HepG2 (cell line): ENCODE results near the gene RAD54L. TPM values are rescaled to one million over a fixed set of nuclear protein-coding genes. Genes with fewer than 3 reads are reported as not detected.
A peak's percentile ranks its signal among the peaks of the same experiment; 100 is the strongest.
"Not testable (repeated sequence)": the region's sequence is repeated elsewhere in the genome, so short reads cannot be mapped to it uniquely, and the experiment has no call there.

Experiments used
- ATAC-seq: fragments of 200-7000 bp; cut with Tn5 transposase; 3 replicates; pipeline ENCODE4 v1.9.1; 2020; ENCODE audit warnings: mild to moderate bottlenecking, moderate library complexity
- BruUV-seq: library from RNA; stranded (reverse); fragments of 400-500 nt; replicated peaks from 2 replicates; lab custom pipeline; 2021; lab: Mats Ljungman, UMichigan
- CTCF ChIA-PET: fragments of 300-600 bp; formaldehyde crosslinking; extraction: SDS; loops from one replicate; lab custom pipeline; 2021; ENCODE audit warnings: low total read pairs, inconsistent platforms, low intra/inter-chr PET ratio; lab: Yijun Ruan, JAX
- POLR2A ChIA-PET: fragments of 350-600 bp; sonication (Branson Sonifier 250); formaldehyde crosslinking; loops from one replicate; lab custom pipeline; 2020; ENCODE audit warnings: antibody characterized with exemption, inconsistent platforms; lab: Yijun Ruan, JAX
- DNase-seq: peaks from one replicate; pipeline ENCODE4 v3.0.0-alpha.2; 2015; ENCODE audit warnings: low spot score
- FAIRE-seq: peaks from 3 replicates; lab custom pipeline; 2011; peaks lifted over from hg19 to GRCh38; lab: Jason Lieb, UNC
- H2AFZ ChIP-seq: one replicate; pipeline ENCODE4 v1.6.1; 2011; ENCODE audit warnings: low read length, inconsistent platforms
- H3K27ac ChIP-seq: fragments of 300-600 bp; 3 replicates; pipeline ENCODE4 v1.8.0; 2011; ENCODE audit warnings: mixed run types, mild to moderate bottlenecking, mixed read lengths, low read length, inconsistent platforms; ENCODE audit not compliant: insufficient read depth; ENCODE audit errors: extremely low read length
- H3K27me3 ChIP-seq, 2 experiments: fragments of 200-600 bp in 1 of 2; 2 replicates in 1 of 2; 3 replicates in 1 of 2; pipeline versions ENCODE4 v1.6.0 to v1.8.0; 2011; ENCODE audit warnings: low read length in 2 of 2, mild to moderate bottlenecking in 2 of 2, moderate library complexity in 2 of 2, inconsistent platforms in 1 of 2; ENCODE audit not compliant: insufficient read depth in 2 of 2, control insufficient read depth in 1 of 2
- H3K36me3 ChIP-seq, 2 experiments: fragments of 200-600 bp in 1 of 2; replicated peaks in 1 of 2; 2 replicates in 1 of 2; 3 replicates in 1 of 2; pipeline versions ENCODE4 v1.5.1 to v1.8.0; 2011; ENCODE audit warnings: low read length in 2 of 2, inconsistent platforms in 1 of 2; ENCODE audit not compliant: insufficient read depth in 2 of 2, control insufficient read depth in 1 of 2
- H3K4me1 ChIP-seq: 2 replicates; pipeline ENCODE4 v1.5.1; 2012; ENCODE audit warnings: low read length, inconsistent platforms; ENCODE audit not compliant: insufficient read depth
- H3K4me2 ChIP-seq: 2 replicates; pipeline ENCODE4 v1.6.0; 2011; ENCODE audit warnings: low read depth, low read length, inconsistent platforms
- H3K4me3 ChIP-seq, 3 experiments: fragments of 200-600 bp in 1 of 3; sonication (generic), shearing (Covaris generic) in 1 of 3; replicated peaks in 1 of 3; 2 replicates each; pipeline ENCODE4 v1.5.1; 2011 to 2016; ENCODE audit warnings: low read length in 3 of 3, inconsistent platforms in 2 of 3, low read depth in 2 of 3, mild to moderate bottlenecking in 2 of 3, control low read depth in 1 of 3, mixed read lengths in 1 of 3; ENCODE audit not compliant: insufficient read depth in 1 of 3
- H3K79me2 ChIP-seq: one replicate; pipeline ENCODE4 v1.6.1; 2011; ENCODE audit warnings: low read length, inconsistent platforms; ENCODE audit not compliant: insufficient read depth
- H3K9ac ChIP-seq: 2 replicates; pipeline ENCODE4 v1.6.0; 2011; ENCODE audit warnings: mild to moderate bottlenecking, low read depth, low read length, inconsistent platforms; ENCODE audit not compliant: insufficient read depth
- H3K9me3 ChIP-seq: 2 replicates; pipeline ENCODE4 v1.5.1; 2012; ENCODE audit warnings: mild to moderate bottlenecking, low read length
- H4K20me1 ChIP-seq: 2 replicates; pipeline ENCODE4 v1.6.0; 2011; ENCODE audit warnings: inconsistent platforms, mild to moderate bottlenecking, low read length, moderate library complexity; ENCODE audit not compliant: insufficient read depth
- ARID3A ChIP-seq: IDR thresholded peaks from 2 replicates; pipeline ENCODE4 v1.6.1; 2012; ENCODE audit warnings: low read depth, low read length, improper control_type of control experiment
- GPBP1L1 ChIP-seq: sonication (generic); formaldehyde crosslinking; IDR thresholded peaks from 2 replicates; pipeline ENCODE4 v1.5.0; 2020; ENCODE audit warnings: mild to moderate bottlenecking, missing genetic modification reagents
- KDM3A ChIP-seq: IDR thresholded peaks from 2 replicates; pipeline ENCODE4 v1.6.1; 2018; ENCODE audit warnings: low read depth, missing compliant biosample characterization
- MED13 ChIP-seq: sonication (generic); formaldehyde crosslinking; IDR thresholded peaks from 2 replicates; pipeline ENCODE4 v1.5.0; 2020; ENCODE audit warnings: missing genetic modification reagents
- MEF2D ChIP-seq: sonication (generic); formaldehyde crosslinking; IDR thresholded peaks from 2 replicates; pipeline ENCODE4 v1.5.1; 2020; ENCODE audit warnings: mild to moderate bottlenecking, missing genetic modification reagents
- ZNF121 ChIP-seq: sonication (generic); formaldehyde crosslinking; IDR thresholded peaks from 2 replicates; pipeline ENCODE4 v1.5.0; 2020; ENCODE audit warnings: mild to moderate bottlenecking, missing genetic modification reagents
- WGBS: methylation state at CpG from one replicate; pipeline ENCODE4 v1.1.6; 2017; ENCODE audit warnings: low lambda C conversion rate; 5-methylcytosine and 5-hydroxymethylcytosine counted together
- in situ Hi-C: cut with HindIII; loops from 2 replicates; pipeline ENCODE4 v1.10.0; 2017; ENCODE audit warnings: low pct_unique_long_range_greater_than_20kb; ENCODE audit not compliant: extremely low pct_ligation_motif_present
- intact Hi-C: fragments of 100-400 bp; cut with micrococcal nuclease; formaldehyde crosslinking; loops from one replicate; pipeline ENCODE4 v1.10.0; 2022; ENCODE audit not compliant: unreplicated experiment
- polyA plus RNA-seq, 8 experiments: library from polyadenylated mRNA; depleted of rRNA in 3 of 8; stranded (reverse) in 7 of 8; unstranded in 1 of 8; fragments of >200 nt; fragmentation: Illumina TruSeq in 4 of 8; extraction: Trizol in 4 of 8; gene quantifications; 2 replicates each; pipeline versions ENCODE4 v1.2.1 to v1.2.3, GENCODE V29; 2011 to 2016; ENCODE audit warnings: low read depth in 4 of 8, missing spikeins in 1 of 8, mixed read lengths in 1 of 8; ENCODE audit not compliant: insufficient read depth in 1 of 8
- total RNA-seq, 5 experiments: library from RNA; depleted of rRNA; stranded (reverse); fragments of >200 nt; fragmentation: Illumina TruSeq; extraction: Trizol; gene quantifications; 2 replicates each; pipeline ENCODE4 v1.2.3, GENCODE V29; 2016; ENCODE audit warnings: low read depth in 1 of 5
- TF ChIP-seq, protein P1 (sequence below): sonication (generic); formaldehyde crosslinking; IDR thresholded peaks from 2 replicates; pipeline ENCODE4 v1.5.0; 2020; ENCODE audit warnings: mild to moderate bottlenecking, missing genetic modification reagents
- TF ChIP-seq, protein P2 (sequence below): sonication (generic); formaldehyde crosslinking; IDR thresholded peaks from 2 replicates; pipeline ENCODE4 v1.4.0; 2020; ENCODE audit warnings: mild to moderate bottlenecking, low read depth, missing genetic modification reagents
- TF ChIP-seq, protein P3 (sequence below): IDR thresholded peaks from 2 replicates; pipeline ENCODE4 v1.6.1; 2012; ENCODE audit warnings: inconsistent platforms

Gene RAD54L
- total and polyA plus RNA-seq, 2 of the 13 experiments (the other 11 are each of a cell fraction or from before 2014, with no cell fraction given), result 10.2 to 30.0 TPM

DNA sequence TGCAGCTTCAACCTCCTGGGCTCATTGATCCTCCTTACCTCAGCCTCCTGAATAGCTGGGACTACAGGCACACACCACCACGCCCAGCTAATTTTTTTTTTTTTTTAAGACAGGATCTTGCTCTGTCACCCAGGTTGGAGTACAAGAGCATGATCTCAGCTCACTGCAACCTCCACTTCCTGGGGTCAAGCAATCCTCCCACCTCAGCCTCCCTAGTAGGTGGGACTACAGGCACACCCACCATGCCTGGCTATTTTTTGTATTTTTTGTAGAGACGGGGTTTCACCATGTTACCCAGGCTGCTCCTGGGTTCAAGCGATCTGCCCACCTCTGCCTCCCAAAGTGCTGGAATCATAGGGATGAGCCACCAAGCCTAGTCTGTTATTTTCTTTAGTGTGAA is 3.7 kb upstream of the RAD54L start:
- Histone ChIP-seq H3K4me1 (peaks cover 46% of the 10 kb centered on the region), H3K27ac (peak overlapping the region; percentile 52)
- ATAC-seq, H2AFZ ChIP-seq, in situ Hi-C loops, H4K20me1 ChIP-seq, H3K9me3 ChIP-seq, intact Hi-C loops, H3K4me2 ChIP-seq, H3K4me3 ChIP-seq, H3K9ac ChIP-seq, H3K27me3 ChIP-seq, DNase-seq, BruUV-seq, FAIRE-seq, H3K36me3 ChIP-seq, H3K79me2 ChIP-seq: not testable (repeated sequence)
- ChIA-PET CTCF (interaction anchor here (1.0 kb wide), 1 partner anchor 104 kb away, joined by 3 read pairs; no protein-coding TSS in a partner anchor), POLR2A (interaction anchor here (0.6 to 1.2 kb wide), 3 partner anchors 12 to 61 kb away, joined by 3 read pairs; no protein-coding TSS in a partner anchor)
- TF ChIP-seq, protein P1, sequence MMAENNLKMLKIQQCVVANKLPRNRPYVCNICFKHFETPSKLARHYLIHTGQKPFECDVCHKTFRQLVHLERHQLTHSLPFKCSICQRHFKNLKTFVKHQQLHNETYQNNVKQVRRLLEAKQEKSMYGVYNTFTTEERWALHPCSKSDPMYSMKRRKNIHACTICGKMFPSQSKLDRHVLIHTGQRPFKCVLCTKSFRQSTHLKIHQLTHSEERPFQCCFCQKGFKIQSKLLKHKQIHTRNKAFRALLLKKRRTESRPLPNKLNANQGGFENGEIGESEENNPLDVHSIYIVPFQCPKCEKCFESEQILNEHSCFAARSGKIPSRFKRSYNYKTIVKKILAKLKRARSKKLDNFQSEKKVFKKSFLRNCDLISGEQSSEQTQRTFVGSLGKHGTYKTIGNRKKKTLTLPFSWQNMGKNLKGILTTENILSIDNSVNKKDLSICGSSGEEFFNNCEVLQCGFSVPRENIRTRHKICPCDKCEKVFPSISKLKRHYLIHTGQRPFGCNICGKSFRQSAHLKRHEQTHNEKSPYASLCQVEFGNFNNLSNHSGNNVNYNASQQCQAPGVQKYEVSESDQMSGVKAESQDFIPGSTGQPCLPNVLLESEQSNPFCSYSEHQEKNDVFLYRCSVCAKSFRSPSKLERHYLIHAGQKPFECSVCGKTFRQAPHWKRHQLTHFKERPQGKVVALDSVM, result peak; percentile 74
- WGBS, result 91% methylated on average over 3 of the region's 3 CpGs

DNA sequence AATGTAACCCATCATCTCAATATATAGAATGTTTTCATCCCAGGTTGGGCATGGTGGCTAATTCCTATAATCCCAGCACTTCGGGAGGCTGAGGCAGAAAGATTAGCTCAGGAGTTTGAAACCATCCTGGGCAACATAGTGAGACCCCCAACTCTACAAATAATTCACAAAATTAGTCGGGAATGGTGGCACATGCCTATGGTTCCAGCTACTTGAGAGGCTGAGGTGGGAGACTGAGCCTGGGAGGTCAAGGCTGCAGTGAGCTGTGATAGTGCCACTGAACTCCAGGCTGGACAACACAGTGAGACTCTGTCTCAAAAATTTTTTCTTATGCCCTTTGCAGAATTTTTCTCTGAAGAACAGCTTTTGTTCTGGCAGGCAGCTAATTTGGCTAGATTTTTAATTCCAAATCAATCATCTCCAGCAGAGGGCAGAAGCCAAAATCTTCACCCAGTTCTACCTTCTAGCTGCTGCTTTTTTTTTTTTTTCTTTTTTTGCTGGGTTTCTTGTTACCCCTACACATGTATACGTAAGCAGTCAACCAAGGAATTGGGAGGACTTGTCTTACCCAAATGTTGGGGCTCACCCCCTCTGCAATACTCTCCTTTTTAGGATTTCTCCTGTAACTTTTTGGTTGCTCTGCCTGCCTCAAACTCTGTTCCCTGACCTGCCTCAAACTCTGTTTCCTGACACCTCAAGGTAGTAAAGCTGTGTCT is 2.7 kb upstream of the RAD54L start:
- Histone ChIP-seq H4K20me1 (no peaks in the 10 kb centered on the region), H3K4me3 (no peak overlapping the region), H3K36me3 (peaks cover 4 to 6% of the 10 kb centered on the region in 2 experiments), H3K4me1 (peaks cover 56% of the 10 kb centered on the region), H3K9me3 (no peaks in the 10 kb centered on the region), H2AFZ (no peak overlapping the region), H3K79me2 (peaks cover 18% of the 10 kb centered on the region), H3K9ac (no peak overlapping the region), H3K4me2 (no peak overlapping the region), H3K27me3 (no peaks in the 10 kb centered on the region; a peak in 1 of 5 replicates), H3K27ac (peak overlapping the region; percentile 52)
- POLR2A ChIA-PET, result interaction anchor here (0.6 to 1.2 kb wide), 3 partner anchors 13 to 62 kb away, joined by 3 read pairs; no protein-coding TSS in a partner anchor
- peak; percentile 58 for FAIRE-seq
- no TSS peak for BruUV-seq
- DNase-seq, result no peak
- 50% methylated on average over 3 of the region's 3 CpGs for WGBS
- in situ Hi-C loops (no loop called here), intact Hi-C loops (loop anchor here (5.0 kb wide), 1 partner anchor 57 kb away; the partner anchor contains the start of genes LRRC41 and UQCRH)
- CTCF ChIA-PET, result interaction anchor here (1.0 kb wide), 1 partner anchor 103 kb away, joined by 3 read pairs; no protein-coding TSS in a partner anchor
- no peak for ATAC-seq
- no peak for TF ChIP-seq MEF2D (CRISPR knock-in tag)
- no peak for TF ChIP-seq MED13 (CRISPR knock-in tag)
- TF ChIP-seq, protein P2, sequence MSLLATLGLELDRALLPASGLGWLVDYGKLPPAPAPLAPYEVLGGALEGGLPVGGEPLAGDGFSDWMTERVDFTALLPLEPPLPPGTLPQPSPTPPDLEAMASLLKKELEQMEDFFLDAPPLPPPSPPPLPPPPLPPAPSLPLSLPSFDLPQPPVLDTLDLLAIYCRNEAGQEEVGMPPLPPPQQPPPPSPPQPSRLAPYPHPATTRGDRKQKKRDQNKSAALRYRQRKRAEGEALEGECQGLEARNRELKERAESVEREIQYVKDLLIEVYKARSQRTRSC (CRISPR knock-in tag), result no peak
- TF ChIP-seq ARID3A, result peak; percentile 32; the same call in 1 of the 2 replicates
- TF ChIP-seq, protein P3, sequence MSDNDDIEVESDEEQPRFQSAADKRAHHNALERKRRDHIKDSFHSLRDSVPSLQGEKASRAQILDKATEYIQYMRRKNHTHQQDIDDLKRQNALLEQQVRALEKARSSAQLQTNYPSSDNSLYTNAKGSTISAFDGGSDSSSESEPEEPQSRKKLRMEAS, result 0 out of 2 replicates have a peak, but pooled peaks have one; percentile 13
- peak; percentile 94 for TF ChIP-seq ZNF121 (CRISPR knock-in tag)
- no peak for TF ChIP-seq KDM3A (CRISPR knock-in tag)
- no peak for TF ChIP-seq GPBP1L1 (CRISPR knock-in tag)
